ENCODE measurements around the gene WDR62. TPM values are rescaled to one million over a fixed set of nuclear protein-coding genes. Genes with fewer than 3 reads are reported as not detected.

WDR62 gene
- total RNA-seq, 6 donors from 2014 or later, result 1.00 to 7.6 (median 2.4) TPM

GRCh38 chr19:36084231-36085009 lies 29.7 kb downstream of the WDR62 start:
- H3K4me3 ChIP-seq, result no peak overlapping the region
- DNase-seq (no peak), ATAC-seq (ENCODE audit: low FRiP score in 2 of 2) (no peak)
- no peak for TF ChIP-seq POLR2AphosphoS5 (IDR thresholded peaks at IDR 0.05)
- TF ChIP-seq EP300 (IDR thresholded peaks at IDR 0.05), result no peak
- TF ChIP-seq POLR2A (IDR thresholded peaks at IDR 0.05), result no peak
- no peak for TF ChIP-seq CTCF (IDR thresholded peaks at IDR 0.05)
- no peak overlapping the region for H3K27ac ChIP-seq
- no peaks in the 10 kb centered on the region for H3K9me3 ChIP-seq
- peaks cover 0 to 11% (median 8%) of the 10 kb centered on the region in 4 donors for H3K36me3 ChIP-seq
- no peaks in the 10 kb centered on the region for H3K27me3 ChIP-seq
- WGBS, 2 donors, result 91 to 96% methylated on average over 7 to 12 of the region's 12 CpGs
- no peaks in the 10 kb centered on the region for H3K4me1 ChIP-seq

DNA sequence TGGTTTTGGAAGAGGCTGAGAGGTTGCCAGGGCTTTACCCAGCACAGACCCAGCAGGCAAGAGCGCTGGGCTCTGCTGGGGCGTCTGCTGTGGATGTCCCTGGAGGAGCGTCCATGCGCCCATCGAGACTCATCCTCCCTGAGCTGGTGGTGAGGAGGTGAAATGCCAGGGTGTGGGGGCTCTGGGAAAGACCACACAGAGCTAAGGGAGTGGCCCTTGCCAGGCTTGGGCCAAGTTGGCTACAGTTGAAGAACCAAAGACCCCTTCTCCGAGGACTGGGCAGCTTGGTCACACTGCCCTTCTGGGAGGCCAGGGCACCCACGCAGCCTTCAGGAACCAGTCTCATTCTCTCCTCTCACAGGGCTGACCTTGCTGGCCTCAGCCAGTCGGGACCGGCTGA lies 31.6 kb downstream of the WDR62 start:
- TF ChIP-seq EP300 (IDR thresholded peaks at IDR 0.05), result no peak
- no peak for TF ChIP-seq POLR2AphosphoS5 (IDR thresholded peaks at IDR 0.05)
- no peak for TF ChIP-seq CTCF (IDR thresholded peaks at IDR 0.05)
- TF ChIP-seq POLR2A (IDR thresholded peaks at IDR 0.05), result no peak
- H3K9me3 ChIP-seq, result no peaks in the 10 kb centered on the region
- no peak overlapping the region for H3K4me3 ChIP-seq
- ATAC-seq (ENCODE audit: low FRiP score in 2 of 2), result no peak
- 97 to 100% methylated on average over 7 to 9 of the region's 9 CpGs for WGBS, 2 donors
- no peaks in the 10 kb centered on the region for H3K27me3 ChIP-seq
- no peaks in the 10 kb centered on the region for H3K4me1 ChIP-seq
- H3K27ac ChIP-seq, result no peak overlapping the region
- H3K36me3 ChIP-seq, result peaks cover 0 to 11% (median 8%) of the 10 kb centered on the region in 4 donors
- DNase-seq, result no peak

DNA sequence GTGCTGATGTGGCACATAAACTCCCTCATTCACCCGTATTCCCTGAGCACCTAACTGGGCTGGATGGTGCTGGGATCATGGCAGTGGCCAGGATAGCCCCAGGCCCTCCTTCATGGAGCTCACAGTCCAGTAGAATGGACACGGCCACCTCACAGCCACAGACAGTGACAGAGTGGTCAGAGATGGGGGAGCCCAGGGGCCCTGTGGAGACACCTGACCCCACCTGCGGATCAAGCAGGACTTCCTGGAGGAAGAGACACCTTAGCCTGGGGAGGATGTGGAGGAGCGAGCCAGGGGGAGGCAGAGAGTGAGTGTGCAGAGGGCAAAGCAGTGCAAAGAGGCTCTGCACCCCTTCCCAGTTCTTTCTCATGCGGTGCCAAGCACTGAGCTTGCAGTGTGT lies 35.1 kb downstream of the WDR62 start:
- 98 to 100% methylated on average over 3 to 5 of the region's 5 CpGs for WGBS, 2 donors
- no peak for DNase-seq
- no peak for TF ChIP-seq CTCF (IDR thresholded peaks at IDR 0.05)
- TF ChIP-seq POLR2AphosphoS5 (IDR thresholded peaks at IDR 0.05), result no peak
- no peak for TF ChIP-seq EP300 (IDR thresholded peaks at IDR 0.05)
- TF ChIP-seq POLR2A (IDR thresholded peaks at IDR 0.05), result no peak

GRCh38 chr19:36090910-36091695 lies 36.4 kb downstream of the WDR62 start:
- 92 to 100% methylated on average over 2 to 13 of the region's 13 CpGs for WGBS, 2 donors

More for the DNA sequence above, 35.1 kb downstream of the WDR62 start:
- Histone ChIP-seq H3K4me1 (no peaks in the 10 kb centered on the region), H3K27ac (no peak overlapping the region), H3K27me3 (no peaks in the 10 kb centered on the region), H3K36me3 (peaks cover 0 to 8% (median 0%) of the 10 kb centered on the region in 4 donors), H3K9me3 (no peaks in the 10 kb centered on the region), H3K4me3 (no peak overlapping the region)
- ATAC-seq (ENCODE audit: low FRiP score in 2 of 2), result no peak

More at GRCh38 chr19:36090910-36091695, 36.4 kb downstream of the WDR62 start:
- ATAC-seq (ENCODE audit: low FRiP score in 2 of 2) (no peak), DNase-seq (no peak)
- no peak overlapping the region for H3K4me3 ChIP-seq
- no peak overlapping the region for H3K27ac ChIP-seq
- H3K36me3 ChIP-seq, result peaks cover 0 to 8% (median 0%) of the 10 kb centered on the region in 4 donors
- TF ChIP-seq POLR2AphosphoS5 (IDR thresholded peaks at IDR 0.05), result no peak
- no peak for TF ChIP-seq CTCF (IDR thresholded peaks at IDR 0.05)
- no peak for TF ChIP-seq EP300 (IDR thresholded peaks at IDR 0.05)
- TF ChIP-seq POLR2A (IDR thresholded peaks at IDR 0.05), result no peak
- no peaks in the 10 kb centered on the region for H3K27me3 ChIP-seq
- no peaks in the 10 kb centered on the region for H3K4me1 ChIP-seq
- H3K9me3 ChIP-seq, result no peaks in the 10 kb centered on the region
